Ishikawa (cell line): ENCODE measurements around the gene LRP5.

ENCODE experiments used
- CEBPB ChIP-seq: IDR thresholded peaks from 2 replicates; pipeline ENCODE4 v1.6.1; 2012
- CREB1 ChIP-seq: IDR thresholded peaks from 2 replicates; pipeline ENCODE4 v1.6.1; 2012; ENCODE audit warnings: low read depth
- EGR1 ChIP-seq: IDR thresholded peaks from 2 replicates; pipeline ENCODE4 v1.6.1; 2012
- EP300 ChIP-seq: IDR thresholded peaks from 2 replicates; pipeline ENCODE4 v1.6.1; 2012; ENCODE audit warnings: borderline replicate concordance
- NFIC ChIP-seq: IDR thresholded peaks from 2 replicates; pipeline ENCODE4 v1.6.1; 2012
- RAD21 ChIP-seq: IDR thresholded peaks from 2 replicates; pipeline ENCODE4 v1.6.1; 2012; ENCODE audit warnings: low read depth
- TAF1 ChIP-seq: IDR thresholded peaks from 2 replicates; pipeline ENCODE4 v1.6.1; 2012; ENCODE audit warnings: low read depth, mild to moderate bottlenecking
- TCF12 ChIP-seq: IDR thresholded peaks from 2 replicates; pipeline ENCODE4 v1.6.1; 2012; ENCODE audit warnings: low read depth
- TEAD4 ChIP-seq: IDR thresholded peaks from 2 replicates; pipeline ENCODE4 v1.6.1; 2012
- ZBTB7A ChIP-seq: IDR thresholded peaks from 2 replicates; pipeline ENCODE4 v1.6.1; 2012; ENCODE audit warnings: low read depth
- TF ChIP-seq, protein P1 (sequence below): IDR thresholded peaks from 2 replicates; pipeline ENCODE4 v1.6.1; 2012
- TF ChIP-seq, protein P2 (sequence below): IDR thresholded peaks from 2 replicates; pipeline ENCODE4 v1.6.1; 2012; ENCODE audit warnings: low read depth, mild to moderate bottlenecking

The LRP5 gene

DNA sequence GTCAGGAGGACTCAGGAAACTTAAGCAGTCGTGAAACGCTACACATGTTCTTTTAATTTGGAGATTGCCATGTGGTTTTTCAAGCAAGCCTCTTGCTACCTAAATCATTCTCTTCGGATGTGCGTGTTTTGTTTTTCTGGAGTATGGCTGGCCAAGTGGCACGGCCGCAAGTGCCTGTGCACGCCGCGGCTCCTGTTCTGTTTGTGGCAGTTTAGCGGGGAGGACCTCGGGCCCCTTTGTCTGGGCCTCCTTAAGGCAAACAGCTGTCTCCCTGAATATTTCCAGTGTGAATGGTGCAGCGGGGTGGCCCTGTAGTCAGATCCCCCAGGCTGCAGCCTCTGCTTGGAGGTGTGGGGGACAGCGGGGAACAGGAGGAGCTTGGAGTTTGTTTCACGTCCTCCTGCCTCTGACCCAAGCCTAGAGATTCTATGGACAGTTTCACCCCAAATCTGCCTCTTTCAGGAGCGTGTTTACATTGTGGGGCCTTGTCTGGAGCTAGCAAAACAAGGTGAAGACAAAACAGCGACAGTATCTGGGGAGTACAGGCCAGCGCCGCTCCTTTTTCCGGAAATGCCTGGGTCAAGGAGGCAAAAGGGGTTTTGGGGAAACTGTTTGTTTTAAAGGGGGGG is 1.3 kb downstream of the LRP5 start:
- TF ChIP-seq, protein P1, sequence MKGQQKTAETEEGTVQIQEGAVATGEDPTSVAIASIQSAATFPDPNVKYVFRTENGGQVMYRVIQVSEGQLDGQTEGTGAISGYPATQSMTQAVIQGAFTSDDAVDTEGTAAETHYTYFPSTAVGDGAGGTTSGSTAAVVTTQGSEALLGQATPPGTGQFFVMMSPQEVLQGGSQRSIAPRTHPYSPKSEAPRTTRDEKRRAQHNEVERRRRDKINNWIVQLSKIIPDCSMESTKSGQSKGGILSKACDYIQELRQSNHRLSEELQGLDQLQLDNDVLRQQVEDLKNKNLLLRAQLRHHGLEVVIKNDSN, result no peak
- TF ChIP-seq EP300 (no peak), CREB1 (no peak), ZBTB7A (peak; percentile 7; the same call in 1 of the 2 replicates)

DNA sequence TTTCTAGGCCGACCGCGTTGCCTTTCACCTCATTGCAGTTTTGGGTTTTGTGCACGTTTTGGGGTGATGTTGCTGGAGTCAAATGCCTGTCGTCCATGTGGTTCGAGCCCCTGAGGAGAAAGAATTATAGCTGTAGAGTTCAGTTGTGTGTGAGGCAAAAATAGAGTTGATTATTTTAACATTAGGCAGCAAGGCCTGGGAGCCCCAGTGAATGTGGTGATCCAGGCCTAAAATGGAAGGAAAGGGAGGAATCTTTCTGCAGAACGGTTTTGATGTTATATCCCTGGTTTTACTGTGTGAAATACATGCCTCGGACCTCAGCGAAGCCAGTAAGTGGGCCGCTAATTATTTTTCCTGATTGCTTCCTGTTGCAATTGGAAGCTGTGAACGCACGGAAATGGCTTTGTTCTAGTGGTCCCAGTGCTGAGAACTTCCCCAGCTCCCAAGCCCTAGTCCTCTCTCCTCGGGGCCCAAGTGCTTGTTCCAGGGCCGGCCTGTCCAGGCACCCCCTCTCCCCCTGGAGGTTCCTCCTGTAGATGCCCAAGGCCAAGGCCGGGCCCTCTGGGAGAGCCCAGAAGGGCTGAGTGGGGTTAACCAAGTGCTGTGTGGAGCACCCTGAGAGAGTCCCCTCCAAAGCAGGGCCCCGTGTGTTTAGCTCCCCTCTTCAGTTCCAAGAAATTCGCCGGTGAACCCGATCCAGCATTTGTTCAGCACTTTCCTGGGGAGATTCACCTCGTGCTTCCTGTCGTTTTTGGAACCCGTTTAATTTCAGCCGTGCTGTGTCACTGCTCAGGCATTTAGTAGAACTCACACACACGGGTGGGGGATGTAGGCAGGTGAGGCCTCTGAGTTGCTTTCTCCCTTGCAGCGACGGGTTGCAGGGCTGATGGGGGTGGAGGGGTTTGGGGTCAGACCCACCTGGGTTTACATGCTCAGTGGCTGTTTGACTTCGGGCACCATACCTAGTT is 2.1 kb downstream of the LRP5 start:
- TF ChIP-seq EP300 (no peak), ZBTB7A (peak; percentile 21; the same call in 1 of the 2 replicates)

DNA sequence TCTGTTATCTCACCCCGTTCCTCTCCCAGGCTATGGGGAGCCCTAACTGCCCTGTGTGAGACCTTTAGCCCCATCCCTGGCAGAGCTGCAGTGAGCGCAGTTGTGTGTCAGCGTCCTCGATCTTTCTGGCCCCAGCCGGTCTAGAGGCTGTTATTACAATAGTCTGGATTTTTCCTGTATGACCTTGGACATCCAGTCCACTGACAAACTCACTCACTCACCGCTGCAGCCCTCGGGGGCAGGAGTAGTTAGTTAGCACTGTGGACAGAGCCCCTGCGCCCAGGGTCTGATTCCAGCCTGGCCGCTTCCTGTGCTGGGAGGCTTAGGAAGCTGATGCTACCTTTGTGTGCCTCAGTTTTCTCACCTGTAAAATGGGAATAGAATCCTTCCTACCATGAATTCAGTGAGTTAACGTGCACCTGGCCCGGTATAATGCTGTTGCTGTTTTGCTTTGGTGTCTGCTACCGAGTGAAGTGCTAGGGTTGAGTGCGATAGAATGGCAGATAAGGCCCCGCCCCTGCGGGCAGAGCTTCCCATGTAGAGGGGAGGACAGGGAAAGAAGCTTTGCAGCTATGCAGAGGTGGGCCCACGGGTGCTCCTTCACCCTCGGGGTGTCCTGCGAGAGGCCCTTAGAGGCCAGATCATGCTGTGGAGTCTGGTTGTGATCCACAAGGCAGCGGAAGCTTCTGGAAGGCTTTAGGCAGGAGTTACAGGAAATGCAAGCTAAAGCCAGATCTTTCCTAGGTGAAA is 3.0 kb downstream of the LRP5 start:
- TF ChIP-seq, protein P2, sequence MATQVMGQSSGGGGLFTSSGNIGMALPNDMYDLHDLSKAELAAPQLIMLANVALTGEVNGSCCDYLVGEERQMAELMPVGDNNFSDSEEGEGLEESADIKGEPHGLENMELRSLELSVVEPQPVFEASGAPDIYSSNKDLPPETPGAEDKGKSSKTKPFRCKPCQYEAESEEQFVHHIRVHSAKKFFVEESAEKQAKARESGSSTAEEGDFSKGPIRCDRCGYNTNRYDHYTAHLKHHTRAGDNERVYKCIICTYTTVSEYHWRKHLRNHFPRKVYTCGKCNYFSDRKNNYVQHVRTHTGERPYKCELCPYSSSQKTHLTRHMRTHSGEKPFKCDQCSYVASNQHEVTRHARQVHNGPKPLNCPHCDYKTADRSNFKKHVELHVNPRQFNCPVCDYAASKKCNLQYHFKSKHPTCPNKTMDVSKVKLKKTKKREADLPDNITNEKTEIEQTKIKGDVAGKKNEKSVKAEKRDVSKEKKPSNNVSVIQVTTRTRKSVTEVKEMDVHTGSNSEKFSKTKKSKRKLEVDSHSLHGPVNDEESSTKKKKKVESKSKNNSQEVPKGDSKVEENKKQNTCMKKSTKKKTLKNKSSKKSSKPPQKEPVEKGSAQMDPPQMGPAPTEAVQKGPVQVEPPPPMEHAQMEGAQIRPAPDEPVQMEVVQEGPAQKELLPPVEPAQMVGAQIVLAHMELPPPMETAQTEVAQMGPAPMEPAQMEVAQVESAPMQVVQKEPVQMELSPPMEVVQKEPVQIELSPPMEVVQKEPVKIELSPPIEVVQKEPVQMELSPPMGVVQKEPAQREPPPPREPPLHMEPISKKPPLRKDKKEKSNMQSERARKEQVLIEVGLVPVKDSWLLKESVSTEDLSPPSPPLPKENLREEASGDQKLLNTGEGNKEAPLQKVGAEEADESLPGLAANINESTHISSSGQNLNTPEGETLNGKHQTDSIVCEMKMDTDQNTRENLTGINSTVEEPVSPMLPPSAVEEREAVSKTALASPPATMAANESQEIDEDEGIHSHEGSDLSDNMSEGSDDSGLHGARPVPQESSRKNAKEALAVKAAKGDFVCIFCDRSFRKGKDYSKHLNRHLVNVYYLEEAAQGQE, result peak; percentile 37; the same call in 1 of the 2 replicates
- no peak for TF ChIP-seq ZBTB7A

DNA sequence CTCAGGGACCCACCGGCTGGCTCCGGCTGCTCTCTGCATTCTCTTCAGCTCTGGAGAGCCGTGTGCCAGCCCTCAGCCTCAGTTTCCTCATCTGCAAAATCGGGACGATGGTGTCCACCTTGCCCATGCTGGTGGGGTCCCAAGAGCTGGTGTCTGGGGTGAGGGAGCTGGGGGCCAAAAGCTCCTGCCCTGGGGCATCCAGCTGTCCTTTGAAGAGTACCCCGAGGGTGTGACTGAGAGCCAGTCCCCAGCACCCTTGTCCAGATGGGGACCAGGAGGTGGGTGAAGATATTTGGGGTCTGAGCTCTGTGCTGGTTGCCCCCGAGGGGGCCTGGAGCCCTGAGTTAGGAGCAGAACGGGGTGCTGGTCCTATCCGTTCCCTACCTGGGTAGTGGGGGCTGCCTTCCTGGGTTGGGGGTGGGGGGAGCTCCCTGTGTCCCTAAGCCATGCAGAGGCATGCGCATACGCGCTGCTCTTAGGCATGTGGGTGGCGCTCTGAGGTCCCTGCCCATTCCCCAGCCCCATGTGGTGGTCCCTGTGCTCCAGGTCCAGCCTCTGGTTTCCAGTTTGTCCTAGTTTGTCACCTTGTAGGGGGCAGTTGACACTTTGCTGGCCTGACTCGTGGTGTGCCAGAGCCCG is 4.9 kb downstream of the LRP5 start:
- TF ChIP-seq, protein P2, result no peak
- TF ChIP-seq TAF1, result no peak
- TF ChIP-seq CEBPB, result no peak
- TF ChIP-seq TEAD4, result no peak
- TF ChIP-seq, protein P1, result no peak
- TF ChIP-seq TCF12, result no peak

GRCh38 chr11:68321293-68322051 is 9.1 kb downstream of the LRP5 start:
- no peak for TF ChIP-seq CREB1
- no peak for TF ChIP-seq EP300

GRCh38 chr11:68322052-68322430 is 9.7 kb downstream of the LRP5 start:
- no peak for TF ChIP-seq RAD21
- no peak for TF ChIP-seq TEAD4
- no peak for TF ChIP-seq CEBPB
- TF ChIP-seq EP300, result no peak
- TF ChIP-seq EGR1, result no peak
- TF ChIP-seq, protein P2, result no peak
- TF ChIP-seq NFIC, result no peak
- no peak for TF ChIP-seq ZBTB7A
